SK-N-SH treated with all-trans-retinoic acid at 6 μM for 48 hours (cell line): ENCODE data around the gene AP2M1.

Experiments used
- ATAC-seq: fragments of 200-7000 bp; cut with Tn5 transposase; 3 replicates; pipeline ENCODE4 v1.9.1; 2020; ENCODE audit warnings: mild to moderate bottlenecking, moderate library complexity
- ARNTL ChIP-seq: fragments of 450-650 bp; formaldehyde crosslinking; IDR thresholded peaks from 2 replicates; pipeline ENCODE4 v1.5.0; 2020; ENCODE audit warnings: low read depth, mild to moderate bottlenecking, moderate library complexity, borderline replicate concordance
- BACH2 ChIP-seq: fragments of 250-450 bp; sonication (Bioruptor Pico); IDR thresholded peaks from 2 replicates; pipeline ENCODE4 v1.9.0; 2021; ENCODE audit warnings: mild to moderate bottlenecking, borderline replicate concordance
- CREB5 ChIP-seq: fragments of 250-450 bp; sonication (Bioruptor Pico); IDR thresholded peaks from 2 replicates; pipeline ENCODE4 v1.5.1; 2020; ENCODE audit warnings: low read depth, mild to moderate bottlenecking, moderate library complexity
- CSDC2 ChIP-seq: fragments of 250-450 bp; sonication (Bioruptor Pico); IDR thresholded peaks from 2 replicates; pipeline ENCODE4 v1.5.0; 2020; ENCODE audit warnings: mild to moderate bottlenecking, moderate library complexity
- CSRNP3 ChIP-seq: fragments of 250-450 bp; sonication (Bioruptor Pico); IDR thresholded peaks from 2 replicates; pipeline ENCODE4 v1.5.1; 2021; ENCODE audit warnings: mild to moderate bottlenecking, moderate library complexity
- ESRRG ChIP-seq: fragments of 250-450 bp; sonication (Bioruptor Pico); IDR thresholded peaks from 2 replicates; pipeline ENCODE4 v1.6.1; 2021; ENCODE audit warnings: mild to moderate bottlenecking
- GLIS3 ChIP-seq: fragments of 250-450 bp; sonication (Bioruptor Pico); IDR thresholded peaks from 2 replicates; pipeline ENCODE4 v1.5.0; 2020; ENCODE audit warnings: mild to moderate bottlenecking, moderate library complexity
- ISL1 ChIP-seq: fragments of 250-450 bp; sonication (Bioruptor Pico); IDR thresholded peaks from 2 replicates; pipeline ENCODE4 v2.1.2; 2022; ENCODE audit warnings: mild to moderate bottlenecking, moderate library complexity
- OSR1 ChIP-seq: fragments of 250-450 bp; sonication (Bioruptor Pico); IDR thresholded peaks from 2 replicates; pipeline ENCODE4 v1.8.0; 2022; ENCODE audit warnings: moderate library complexity, mild to moderate bottlenecking, inconsistent platforms
- PATZ1 ChIP-seq: fragments of 250-450 bp; sonication (Bioruptor Pico); IDR thresholded peaks from 2 replicates; pipeline ENCODE4 v1.8.0; 2020; ENCODE audit warnings: mild to moderate bottlenecking, moderate library complexity, borderline replicate concordance
- POU6F1 ChIP-seq: fragments of 250-450 bp; sonication (Bioruptor Pico); IDR thresholded peaks from 2 replicates; pipeline ENCODE4 v1.8.0; 2021; ENCODE audit warnings: low read depth, mild to moderate bottlenecking, moderate library complexity, borderline replicate concordance
- PPARA ChIP-seq: fragments of 250-450 bp; sonication (Bioruptor Pico); IDR thresholded peaks from 2 replicates; pipeline ENCODE4 v1.5.0; 2020; ENCODE audit warnings: mild to moderate bottlenecking, borderline replicate concordance
- RARB ChIP-seq: fragments of 250-450 bp; sonication (Bioruptor Pico); IDR thresholded peaks from 2 replicates; pipeline ENCODE4 v1.8.0; 2021; ENCODE audit warnings: mild to moderate bottlenecking, moderate library complexity
- TCF4 ChIP-seq: fragments of 250-450 bp; sonication (Bioruptor Pico); IDR thresholded peaks from 2 replicates; pipeline ENCODE4 v1.8.0; 2021; ENCODE audit warnings: mild to moderate bottlenecking, moderate library complexity, borderline replicate concordance
- TOX ChIP-seq: fragments of 250-450 bp; sonication (Bioruptor Pico); IDR thresholded peaks from 2 replicates; pipeline ENCODE4 v1.8.0; 2021; ENCODE audit warnings: mild to moderate bottlenecking, moderate library complexity, borderline replicate concordance
- TSHZ2 ChIP-seq: fragments of 250-450 bp; sonication (Bioruptor Pico); IDR thresholded peaks from 2 replicates; pipeline ENCODE4 v1.5.0; 2020; ENCODE audit warnings: mild to moderate bottlenecking, moderate library complexity
- ZC3H10 ChIP-seq: fragments of 250-450 bp; sonication (Bioruptor Pico); IDR thresholded peaks from 2 replicates; pipeline ENCODE4 v1.5.1; 2021; ENCODE audit warnings: mild to moderate bottlenecking, moderate library complexity
- ZFP3 ChIP-seq: fragments of 250-450 bp; sonication (Bioruptor Pico); IDR thresholded peaks from 2 replicates; pipeline ENCODE4 v1.5.0; 2020; ENCODE audit warnings: mild to moderate bottlenecking, moderate library complexity
- ZFP30 ChIP-seq: fragments of 450-650 bp; formaldehyde crosslinking; IDR thresholded peaks from 2 replicates; pipeline ENCODE4 v1.5.0; 2022; ENCODE audit warnings: mild to moderate bottlenecking, moderate library complexity
- ZNF565 ChIP-seq: fragments of 450-650 bp; formaldehyde crosslinking; conservative IDR thresholded peaks from 2 replicates; pipeline ENCODE4 v1.5.0; 2020; ENCODE audit warnings: low read depth, mild to moderate bottlenecking, moderate library complexity
- ZNF70 ChIP-seq: fragments of 450-650 bp; formaldehyde crosslinking; IDR thresholded peaks from 2 replicates; pipeline ENCODE4 v1.5.0; 2020; ENCODE audit warnings: mild to moderate bottlenecking, moderate library complexity
- ZNF8 ChIP-seq: fragments of 450-650 bp; formaldehyde crosslinking; IDR thresholded peaks from 2 replicates; pipeline ENCODE4 v1.5.0; 2020; ENCODE audit warnings: mild to moderate bottlenecking, moderate library complexity

AP2M1 gene

GRCh38 chr3:184178521-184179138 is 4.0 kb downstream of the AP2M1 start:
- no peak for TF ChIP-seq ISL1 (CRISPR knock-in tag)
- no peak for TF ChIP-seq PPARA (CRISPR knock-in tag)
- no peak for TF ChIP-seq ZFP3 (CRISPR knock-in tag)
- TF ChIP-seq RARB (CRISPR knock-in tag) = no peak
- no peak for TF ChIP-seq OSR1 (CRISPR knock-in tag)
- no peak for TF ChIP-seq CREB5 (CRISPR knock-in tag)
- TF ChIP-seq ESRRG (CRISPR knock-in tag) = no peak
- TF ChIP-seq TCF4 (CRISPR knock-in tag) = no peak
- no peak for TF ChIP-seq CSRNP3 (CRISPR knock-in tag)
- ATAC-seq = no peak

GRCh38 chr3:184180165-184180564 is 5.5 kb downstream of the AP2M1 start:
- ATAC-seq = no peak
- TF ChIP-seq TCF4 (CRISPR knock-in tag) = no peak
- TF ChIP-seq GLIS3 = no peak
- no peak for TF ChIP-seq RARB (CRISPR knock-in tag)
- no peak for TF ChIP-seq ARNTL
- TF ChIP-seq TOX = no peak
- TF ChIP-seq ZNF565 (CRISPR knock-in tag) = no peak
- no peak for TF ChIP-seq CSDC2 (CRISPR knock-in tag)
- TF ChIP-seq BACH2 (CRISPR knock-in tag) = no peak
- TF ChIP-seq TSHZ2 (CRISPR knock-in tag) = no peak
- TF ChIP-seq OSR1 (CRISPR knock-in tag) = no peak
- no peak for TF ChIP-seq ZNF70 (CRISPR knock-in tag)
- TF ChIP-seq CREB5 (CRISPR knock-in tag) = no peak
- TF ChIP-seq PPARA (CRISPR knock-in tag) = no peak

GRCh38 chr3:184181596-184181995 is 6.9 kb downstream of the AP2M1 start:
- ATAC-seq = no peak
- TF ChIP-seq ZFP30 (CRISPR knock-in tag) = no peak
- no peak for TF ChIP-seq ZNF70 (CRISPR knock-in tag)
- TF ChIP-seq CSDC2 (CRISPR knock-in tag) = no peak
- TF ChIP-seq CREB5 (CRISPR knock-in tag) = no peak
- no peak for TF ChIP-seq TSHZ2 (CRISPR knock-in tag)
- no peak for TF ChIP-seq PATZ1
- no peak for TF ChIP-seq ZNF8 (CRISPR knock-in tag)
- TF ChIP-seq TOX = no peak
- no peak for TF ChIP-seq ZC3H10 (CRISPR knock-in tag)
- no peak for TF ChIP-seq RARB (CRISPR knock-in tag)
- TF ChIP-seq BACH2 (CRISPR knock-in tag) = no peak
- TF ChIP-seq ESRRG (CRISPR knock-in tag) = no peak
- no peak for TF ChIP-seq OSR1 (CRISPR knock-in tag)
- no peak for TF ChIP-seq ISL1 (CRISPR knock-in tag)
- TF ChIP-seq POU6F1 = no peak
